HepG2 (cell line): ENCODE data around the gene SPACA4. TPM values are rescaled to one million over a fixed set of nuclear protein-coding genes. Genes with fewer than 3 reads are reported as not detected.
A peak's percentile ranks its signal among the peaks of the same experiment; 100 is the strongest.

Source experiments
- EZH2 ChIP-seq: conservative IDR thresholded peaks from 2 replicates; pipeline ENCODE4 v1.6.1; 2012; ENCODE audit warnings: mild to moderate bottlenecking, low read depth, low read length, moderate library complexity
- MAFK ChIP-seq, 2 experiments: IDR thresholded peaks in 1 of 2; conservative IDR thresholded peaks in 1 of 2; 2 replicates each; pipeline ENCODE4 v1.6.1; 2011; ENCODE audit warnings: improper control_type of control experiment in 2 of 2, low read length in 2 of 2
- PCBP1 ChIP-seq: fragments of 200-400 bp; formaldehyde crosslinking; IDR thresholded peaks from 2 replicates; pipeline ENCODE4 v1.6.1; 2017; ENCODE audit warnings: mild to moderate bottlenecking, low read depth, low read length, borderline replicate concordance
- RFX1 ChIP-seq: fragments of 450-650 bp; IDR thresholded peaks from 2 replicates; pipeline ENCODE4 v1.6.1; 2017
- RORA ChIP-seq: sonication (generic); formaldehyde crosslinking; IDR thresholded peaks from 2 replicates; pipeline ENCODE4 v1.5.0; 2020; ENCODE audit warnings: mild to moderate bottlenecking, missing genetic modification reagents, moderate library complexity
- STAT6 ChIP-seq: sonication (generic); formaldehyde crosslinking; IDR thresholded peaks from 2 replicates; pipeline ENCODE4 v1.4.0; 2020; ENCODE audit warnings: missing genetic modification reagents, mild to moderate bottlenecking, borderline replicate concordance
- TCF12 ChIP-seq, 2 experiments: fragments of 450-650 bp in 1 of 2; sonication (generic) in 1 of 2; formaldehyde crosslinking in 1 of 2; IDR thresholded peaks; 2 replicates each; pipeline versions ENCODE4 v1.6.1 to v1.8.0; 2017 to 2022; ENCODE audit warnings: antibody characterized with exemption in 1 of 2, mild to moderate bottlenecking in 1 of 2, missing genetic modification reagents in 1 of 2, moderate library complexity in 1 of 2
- TEAD2 ChIP-seq: sonication (generic); formaldehyde crosslinking; IDR thresholded peaks from 2 replicates; pipeline ENCODE4 v1.9.0; 2021; ENCODE audit warnings: missing genetic modification reagents
- ZBTB10 ChIP-seq: sonication (generic); formaldehyde crosslinking; IDR thresholded peaks from 2 replicates; pipeline ENCODE4 v1.4.0; 2020; ENCODE audit warnings: missing genetic modification reagents, borderline replicate concordance
- ZBTB25 ChIP-seq: IDR thresholded peaks from 2 replicates; pipeline ENCODE4 v1.6.1; 2018; ENCODE audit warnings: missing genetic modification reagents
- ZBTB37 ChIP-seq: sonication (generic); formaldehyde crosslinking; IDR thresholded peaks from 2 replicates; pipeline ENCODE4 v1.4.0; 2020; ENCODE audit warnings: mild to moderate bottlenecking, missing genetic modification reagents
- ZIK1 ChIP-seq: sonication (generic); formaldehyde crosslinking; IDR thresholded peaks from 2 replicates; pipeline ENCODE4 v1.5.0; 2020; ENCODE audit warnings: mild to moderate bottlenecking, low read depth, missing genetic modification reagents, borderline replicate concordance
- ZNF281 ChIP-seq: sonication (generic); formaldehyde crosslinking; IDR thresholded peaks from 2 replicates; pipeline ENCODE4 v1.4.0; 2020; ENCODE audit warnings: missing genetic modification reagents, borderline replicate concordance
- polyA plus RNA-seq, 8 experiments: library from polyadenylated mRNA; depleted of rRNA in 3 of 8; stranded (reverse) in 7 of 8; unstranded in 1 of 8; fragments of >200 nt; fragmentation: Illumina TruSeq in 4 of 8; extraction: Trizol in 4 of 8; gene quantifications; 2 replicates each; pipeline versions ENCODE4 v1.2.1 to v1.2.3, GENCODE V29; 2011 to 2016; ENCODE audit warnings: low read depth in 4 of 8, missing spikeins in 1 of 8, mixed read lengths in 1 of 8; ENCODE audit not compliant: insufficient read depth in 1 of 8
- total RNA-seq, 5 experiments: library from RNA; depleted of rRNA; stranded (reverse); fragments of >200 nt; fragmentation: Illumina TruSeq; extraction: Trizol; gene quantifications; 2 replicates each; pipeline ENCODE4 v1.2.3, GENCODE V29; 2016; ENCODE audit warnings: low read depth in 1 of 5

Gene SPACA4
- total and polyA plus RNA-seq, 2 of the 13 experiments (the other 11 are each of a cell fraction or from before 2014, with no cell fraction given) = not detected

- TF ChIP-seq MAFK (conservative IDR thresholded peaks at IDR 0.05 in 1 of 2, IDR thresholded peaks at IDR 0.05 in 1 of 2; ENCODE audit: low read length in 2 of 2) (no peak), ZBTB10 (no peak), ZBTB25 (CRISPR knock-in tag) (peak; percentile 99), ZBTB37 (no peak), EZH2 (no peak), PCBP1 (peak; percentile 95), TEAD2 (CRISPR knock-in tag) (no peak), ZIK1 (CRISPR knock-in tag) (0 out of 2 replicates have a peak, but pooled peaks have one; percentile 33), TCF12 (IDR thresholded peaks at IDR 0.05) (no peak), TCF12 (CRISPR knock-in tag; IDR thresholded peaks at IDR 0.05) (no peak), STAT6 (peak; percentile 92; the same call in 1 of the 2 replicates), RFX1 (peak; percentile 17; the same call in 1 of the 2 replicates), ZNF281 (CRISPR knock-in tag) (no peak), RORA (CRISPR knock-in tag) (0 out of 2 replicates have a peak, but pooled peaks have one; percentile 20)
Observed at GRCh38 chr19:48618916-48619691, 12.6 kb downstream of the SPACA4 start, which contains the start of the genes RPL18 and SPHK2 (continued).
